ENCODE results near the gene LYRM7.

LYRM7 gene

DNA sequence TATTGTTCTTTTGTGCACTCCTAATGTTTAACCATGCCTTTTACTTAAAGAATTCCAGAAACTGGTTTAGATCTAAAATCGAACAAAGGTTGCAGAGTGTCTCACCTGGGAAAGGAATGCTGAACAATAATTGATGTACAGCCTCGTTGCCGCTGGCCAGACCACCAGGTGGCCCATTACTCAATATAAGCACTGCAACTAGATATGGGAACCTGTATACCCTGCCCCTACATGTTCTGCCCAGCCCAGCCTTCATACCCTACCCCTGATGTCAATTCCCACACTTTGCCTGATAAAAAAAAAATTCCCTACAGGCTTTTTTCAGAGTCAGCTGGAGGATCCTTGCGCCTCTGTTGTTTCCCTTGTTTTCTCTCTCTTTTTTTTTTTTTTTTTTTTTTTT lies 19.5 kb upstream of the LYRM7 start:
- TF ChIP-seq, protein P1, sequence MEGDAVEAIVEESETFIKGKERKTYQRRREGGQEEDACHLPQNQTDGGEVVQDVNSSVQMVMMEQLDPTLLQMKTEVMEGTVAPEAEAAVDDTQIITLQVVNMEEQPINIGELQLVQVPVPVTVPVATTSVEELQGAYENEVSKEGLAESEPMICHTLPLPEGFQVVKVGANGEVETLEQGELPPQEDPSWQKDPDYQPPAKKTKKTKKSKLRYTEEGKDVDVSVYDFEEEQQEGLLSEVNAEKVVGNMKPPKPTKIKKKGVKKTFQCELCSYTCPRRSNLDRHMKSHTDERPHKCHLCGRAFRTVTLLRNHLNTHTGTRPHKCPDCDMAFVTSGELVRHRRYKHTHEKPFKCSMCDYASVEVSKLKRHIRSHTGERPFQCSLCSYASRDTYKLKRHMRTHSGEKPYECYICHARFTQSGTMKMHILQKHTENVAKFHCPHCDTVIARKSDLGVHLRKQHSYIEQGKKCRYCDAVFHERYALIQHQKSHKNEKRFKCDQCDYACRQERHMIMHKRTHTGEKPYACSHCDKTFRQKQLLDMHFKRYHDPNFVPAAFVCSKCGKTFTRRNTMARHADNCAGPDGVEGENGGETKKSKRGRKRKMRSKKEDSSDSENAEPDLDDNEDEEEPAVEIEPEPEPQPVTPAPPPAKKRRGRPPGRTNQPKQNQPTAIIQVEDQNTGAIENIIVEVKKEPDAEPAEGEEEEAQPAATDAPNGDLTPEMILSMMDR (IDR thresholded peaks at IDR 0.05), result no peak

DNA sequence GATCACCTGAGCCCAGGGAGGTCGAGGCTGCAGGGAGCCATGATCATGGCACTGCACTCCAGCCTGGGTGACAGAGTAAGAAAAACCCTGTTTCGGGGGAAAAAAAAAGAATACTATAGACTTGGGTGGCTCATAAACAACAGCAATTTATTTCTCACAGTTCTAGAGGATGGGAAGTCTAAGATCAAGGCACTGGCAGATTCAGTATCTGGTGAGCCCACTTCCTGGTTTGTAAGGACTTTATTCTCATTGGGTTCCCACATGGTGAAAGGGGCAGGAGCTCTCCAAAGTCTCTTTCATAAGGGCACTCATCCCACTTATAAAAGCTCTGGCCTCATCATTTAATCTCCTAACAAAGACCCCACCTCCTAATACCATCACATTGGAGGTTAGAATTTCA lies 14.4 kb upstream of the LYRM7 start:
- TF ChIP-seq, protein P1 (IDR thresholded peaks at IDR 0.05), result no peak

DNA sequence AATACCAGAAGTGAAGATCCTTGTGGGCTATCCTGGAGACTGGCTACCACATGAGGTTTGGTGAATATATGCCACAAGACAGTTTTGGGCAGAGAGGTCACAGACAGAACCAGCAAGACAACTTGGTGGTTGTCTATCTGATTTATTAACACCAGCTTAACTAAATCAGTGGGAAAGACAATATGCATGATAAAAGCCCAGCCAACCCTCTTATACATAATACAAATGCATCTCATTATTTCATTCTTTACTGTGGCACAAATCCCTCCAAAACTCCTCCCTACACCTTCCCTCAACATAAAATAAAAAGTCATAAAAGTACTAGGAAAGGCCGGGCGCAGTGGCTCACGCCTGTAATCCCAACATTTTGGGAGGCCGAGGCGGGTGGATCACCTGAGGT lies 13.8 kb upstream of the LYRM7 start:
- TF ChIP-seq, protein P1 (IDR thresholded peaks at IDR 0.05), result no peak

DNA sequence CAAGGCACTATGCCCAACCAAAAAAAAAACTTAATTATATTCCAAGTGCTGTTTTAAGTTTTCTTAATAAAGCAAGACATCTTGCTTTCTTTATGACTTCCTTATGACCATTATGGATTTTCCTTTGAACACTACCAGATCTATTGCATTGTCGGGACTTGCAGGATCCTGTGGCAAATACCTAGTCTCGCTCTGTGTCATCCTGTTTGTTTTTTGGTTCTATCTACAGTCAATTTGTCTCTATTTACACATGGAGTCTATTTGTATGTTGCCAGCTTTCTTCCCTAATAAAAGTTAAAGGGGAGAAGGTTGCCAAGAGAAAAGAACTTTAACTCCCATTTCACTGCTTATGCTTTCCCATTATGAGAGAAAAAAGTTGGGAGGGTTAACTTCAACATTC lies 10.6 kb upstream of the LYRM7 start:
- TF ChIP-seq, protein P1 (IDR thresholded peaks at IDR 0.05), result no peak

DNA sequence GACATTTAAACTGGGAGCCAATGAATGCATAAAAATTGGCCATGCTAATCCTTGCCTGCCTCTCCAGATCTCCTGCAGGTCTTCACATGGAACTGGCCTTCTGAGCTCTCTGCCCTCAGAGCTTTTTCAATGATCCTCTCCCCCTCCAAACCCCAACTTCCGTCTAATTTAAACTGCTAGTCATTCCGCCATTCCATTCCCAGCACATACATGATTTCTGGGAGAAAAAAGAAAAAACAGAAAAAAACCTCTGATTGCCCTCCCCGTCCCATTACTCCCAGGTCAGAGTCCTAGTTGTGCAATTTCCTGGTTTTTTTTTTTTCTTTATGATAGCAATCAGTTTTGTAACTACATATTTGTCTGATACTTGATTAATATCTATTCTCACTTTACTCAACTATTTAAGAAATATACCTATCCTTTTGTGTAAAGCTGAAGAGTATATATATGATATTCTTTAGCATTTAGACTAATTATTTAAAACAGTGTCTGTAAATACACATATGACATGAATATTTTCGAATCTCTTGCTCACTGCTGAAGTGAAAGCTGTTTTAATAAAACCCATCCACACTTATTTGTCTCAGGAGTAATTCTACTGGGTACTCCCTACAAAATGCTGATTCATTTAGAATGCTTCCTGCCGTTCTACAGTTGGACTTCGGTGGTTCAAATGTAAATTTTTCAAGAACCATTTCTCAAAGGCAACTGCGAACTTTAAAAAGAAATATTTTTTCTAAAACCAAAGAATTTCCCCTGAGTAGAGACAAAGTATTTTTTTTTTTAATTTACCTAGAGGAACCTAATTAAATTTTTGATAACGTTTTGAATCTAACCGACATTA lies 7.2 kb upstream of the LYRM7 start:
- TF ChIP-seq, protein P1 (IDR thresholded peaks at IDR 0.05), result no peak

DNA sequence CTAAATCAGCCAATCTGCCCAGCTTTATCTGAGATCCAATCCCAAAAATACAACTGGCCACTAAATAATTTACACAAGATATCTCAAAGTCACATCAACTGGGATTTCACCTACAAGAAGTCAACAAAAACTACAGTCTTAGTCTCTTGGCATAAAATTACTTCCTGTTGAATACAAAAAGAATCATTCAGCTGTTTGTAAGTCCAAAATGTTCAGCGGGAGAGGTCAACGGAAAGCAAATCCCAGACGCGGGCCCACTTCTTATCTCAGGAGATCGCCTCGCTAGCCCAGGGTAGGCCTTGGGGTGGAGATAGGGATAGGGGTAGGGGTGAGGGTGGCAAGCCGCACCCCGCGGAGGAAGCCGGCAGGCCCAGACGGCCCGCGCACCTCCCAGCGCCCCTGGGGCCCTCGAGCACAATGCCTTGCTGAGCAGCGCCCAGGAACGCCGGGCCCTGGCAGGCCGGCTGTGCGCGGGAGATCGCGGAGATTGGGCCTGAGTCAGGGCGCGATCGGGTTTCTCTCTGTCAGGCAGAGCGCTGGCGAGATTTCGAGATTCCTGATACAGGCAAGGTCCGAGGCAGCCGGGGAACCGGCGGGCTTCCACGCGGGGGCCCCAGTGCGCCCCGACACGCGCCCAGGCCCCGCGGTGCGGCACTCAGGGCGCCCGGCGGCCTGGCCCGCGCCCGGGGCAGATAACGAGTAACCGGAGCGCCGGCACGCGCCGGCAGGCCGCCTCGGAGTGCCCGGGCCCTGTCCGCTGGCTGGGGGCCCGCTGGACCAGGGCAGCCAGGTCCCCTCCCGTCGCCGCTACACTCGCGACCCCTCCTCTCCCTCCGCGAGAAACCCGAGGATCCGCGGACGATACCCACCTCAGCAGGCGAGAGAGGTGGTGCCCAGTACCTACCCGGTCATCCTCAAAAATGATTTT lies 6.3 kb upstream of the LYRM7 start:
- TF ChIP-seq, protein P1 (IDR thresholded peaks at IDR 0.05), result no peak

DNA sequence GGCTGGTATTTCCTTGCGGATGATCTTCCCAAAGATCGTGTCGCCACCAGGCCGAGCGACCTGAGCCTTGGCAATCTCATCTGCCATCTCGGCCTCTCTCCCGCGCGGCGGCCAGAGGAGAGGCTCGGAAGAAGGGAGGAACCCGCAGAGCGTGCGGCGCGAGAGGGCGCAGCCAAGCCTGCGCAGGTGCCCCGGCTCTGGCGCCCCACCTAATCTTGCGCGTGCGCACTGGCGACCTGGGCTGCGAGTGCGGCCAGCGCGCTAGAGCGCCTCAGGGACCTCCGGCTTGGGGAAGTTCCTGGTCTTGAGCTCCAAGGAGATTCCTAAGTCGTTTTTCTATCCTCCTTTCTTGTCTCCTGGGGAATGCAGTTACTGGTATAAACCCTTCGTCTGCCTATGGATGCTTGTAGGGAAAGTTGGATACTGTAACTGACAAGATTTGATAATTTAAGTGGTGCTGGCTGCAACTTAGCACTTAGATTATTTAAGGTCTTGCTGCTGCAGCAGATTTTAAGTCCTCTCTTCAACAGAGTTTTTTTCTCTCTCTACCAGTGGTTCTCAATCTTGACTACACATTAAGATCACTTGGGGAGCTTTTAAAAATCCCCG lies 5.5 kb upstream of the LYRM7 start, which contains the start of gene HINT1:
HINT1 (minus strand) TSS at position 138 of the 609 bp plus-strand sequence; CDS start at position 87, 51 bp downstream.
- TF ChIP-seq, protein P1 (IDR thresholded peaks at IDR 0.05), result 0 out of 2 replicates have a peak, but pooled peaks have one; percentile 16
